HG02610 (cell line): ENCODE measurements around the gene SATB1.

Experiments
- ATAC-seq: cut with Tn5 transposase; IDR thresholded peaks from one replicate; pipeline ENCODE4 v1.9.1; 2021; ENCODE audit warnings: mild to moderate bottlenecking, moderate library complexity; ENCODE audit not compliant: unreplicated experiment

The SATB1 gene

DNA sequence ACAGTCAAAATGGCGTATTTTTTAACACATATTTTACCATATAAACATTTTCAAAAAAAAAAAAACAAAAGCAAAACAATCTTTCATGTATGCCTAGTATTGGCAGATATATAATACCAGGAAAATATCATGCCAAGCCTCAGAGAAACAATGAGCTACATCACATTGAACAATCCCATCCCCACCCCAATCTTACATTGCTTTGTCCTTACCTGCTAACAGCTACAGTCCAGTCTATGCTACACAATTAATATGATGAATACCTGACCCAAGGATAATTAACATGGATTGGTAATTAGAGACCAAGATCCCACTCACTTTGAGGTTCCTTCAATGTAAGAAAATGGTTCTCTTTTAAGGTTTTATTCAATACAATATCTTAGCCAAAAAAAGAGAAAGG lies 7.6 kb upstream of the SATB1 start:
- ATAC-seq = no peak

DNA sequence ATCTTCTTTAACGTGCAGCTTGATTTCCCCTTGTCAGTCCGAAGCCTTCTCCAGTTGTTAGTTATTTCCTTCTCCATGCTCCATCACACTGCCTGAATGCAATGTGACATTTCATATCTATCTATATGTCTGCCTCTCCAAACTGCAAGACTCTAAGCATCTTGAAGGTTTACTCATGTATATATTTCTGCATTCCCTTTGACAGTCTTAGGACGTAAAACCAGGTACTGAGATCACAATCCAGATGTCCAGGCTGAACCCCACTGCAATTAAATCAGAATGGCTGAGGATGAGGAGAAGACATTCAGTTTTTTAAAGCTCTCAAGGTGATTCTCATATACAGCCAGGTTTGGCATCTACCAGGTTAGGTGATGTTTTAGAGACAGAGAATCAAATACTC lies 6.1 kb upstream of the SATB1 start:
- ATAC-seq = no peak

DNA sequence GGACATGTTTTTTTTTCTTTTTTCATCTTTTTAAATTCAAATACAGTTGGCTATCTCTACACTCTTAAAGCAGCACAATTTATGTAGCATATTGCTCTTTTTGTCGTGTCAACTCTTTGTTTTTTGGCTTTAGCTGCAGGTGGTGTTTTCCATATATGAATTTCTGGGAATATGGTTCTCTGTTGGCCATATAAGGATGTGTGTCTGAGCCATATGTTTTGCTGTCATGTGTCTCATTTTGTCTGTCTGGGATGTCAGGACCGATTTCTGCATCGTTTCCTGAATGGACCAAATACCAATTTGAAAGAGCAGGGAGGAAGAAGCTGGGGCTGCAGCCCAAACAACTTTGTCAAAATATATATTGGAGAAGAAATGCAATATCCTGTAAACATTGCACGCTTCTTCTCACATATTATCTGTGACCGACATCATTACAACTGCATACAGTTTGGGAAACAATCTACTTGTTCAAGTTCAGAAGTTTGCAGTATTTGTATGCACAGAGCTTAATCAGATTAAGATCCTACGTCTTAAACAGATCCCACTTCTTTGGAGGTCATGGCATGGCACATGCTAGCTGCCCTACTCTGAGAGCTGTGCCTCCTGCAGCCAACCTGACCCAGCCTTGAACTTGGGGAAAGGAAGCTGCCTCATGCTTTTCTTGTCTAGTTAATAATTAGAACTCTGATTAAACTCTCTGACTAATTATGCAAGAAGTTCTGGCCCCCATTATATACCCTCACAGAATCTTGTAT lies 4.0 kb upstream of the SATB1 start:
- no peak for ATAC-seq

DNA sequence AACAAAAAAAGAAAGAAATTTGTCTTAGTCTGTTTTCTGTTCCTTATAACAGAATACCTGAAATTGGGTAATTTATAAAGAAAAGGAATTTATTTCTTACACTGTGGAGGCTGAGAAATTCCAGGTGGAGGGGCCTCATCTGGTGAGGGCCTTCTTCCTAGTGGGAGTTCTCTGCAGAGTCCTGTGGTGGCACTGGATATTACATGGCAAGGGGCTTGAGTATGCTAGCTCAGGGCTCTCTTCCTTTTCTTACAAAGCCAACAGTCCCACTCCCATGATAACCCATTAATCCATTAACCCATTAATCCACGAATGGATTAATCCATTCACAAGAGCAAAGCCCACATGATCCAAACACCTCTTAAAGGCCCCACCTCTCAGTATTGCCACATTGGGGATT lies 2.9 kb upstream of the SATB1 start:
- ATAC-seq = no peak

DNA sequence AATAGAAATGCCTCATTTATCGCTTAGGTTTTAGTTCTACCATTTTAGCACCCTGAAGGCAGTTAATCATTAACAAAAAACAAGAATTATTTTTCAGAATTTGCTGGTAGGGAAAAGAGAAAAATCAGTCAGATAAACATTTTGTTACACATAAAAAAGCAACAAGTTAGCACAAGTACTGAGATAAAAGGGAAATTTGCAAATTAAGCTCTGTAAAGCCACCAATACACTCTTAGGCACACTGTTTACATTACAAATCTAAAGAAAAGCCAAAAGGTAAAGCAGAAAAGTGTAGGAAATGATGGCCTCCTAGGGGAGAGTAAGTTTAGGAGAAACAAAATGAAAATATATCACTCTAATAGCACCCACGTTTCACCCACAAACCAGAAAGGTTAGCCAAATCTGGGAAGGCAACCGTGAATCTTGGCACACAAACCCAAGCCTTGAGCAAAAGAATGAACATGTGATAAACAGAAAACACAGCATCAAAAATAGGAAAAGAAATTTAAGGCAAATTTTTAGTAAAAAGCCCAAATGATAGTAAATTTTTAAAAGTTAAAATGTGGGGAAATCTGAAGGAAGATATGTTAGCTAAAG lies 1.6 kb upstream of the SATB1 start:
- ATAC-seq = no peak

DNA sequence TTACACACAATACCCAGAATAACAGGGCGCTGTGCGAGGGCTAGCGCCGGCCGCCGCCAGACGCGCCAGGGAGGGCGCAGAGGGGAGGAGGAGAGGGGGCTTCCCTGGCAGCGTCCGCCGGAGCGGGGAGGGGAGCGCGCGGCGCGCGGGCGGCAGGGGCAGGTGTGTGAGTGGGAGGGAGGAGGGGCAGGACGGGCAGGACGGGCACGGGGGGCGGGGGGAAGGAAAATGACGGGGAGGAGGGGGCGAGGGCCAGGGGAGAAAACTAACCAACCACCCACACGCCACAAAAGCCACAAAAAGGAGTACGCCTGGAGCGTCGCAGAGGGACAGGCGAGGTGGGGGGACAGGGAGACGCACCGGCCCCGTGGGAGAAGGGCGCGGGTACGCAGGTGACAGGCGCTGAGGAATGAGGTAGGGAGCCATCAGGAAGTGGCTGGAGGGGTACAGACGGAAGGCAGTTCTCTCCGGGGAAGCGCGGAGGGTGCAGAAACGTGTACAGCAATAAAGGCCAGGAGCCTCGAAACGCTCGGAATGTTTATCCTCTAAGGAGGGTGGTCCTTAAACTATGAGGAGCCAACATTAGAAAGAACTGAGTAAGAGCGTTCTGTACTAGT lies 610 bp upstream of the SATB1 start:
- ATAC-seq = no peak

DNA sequence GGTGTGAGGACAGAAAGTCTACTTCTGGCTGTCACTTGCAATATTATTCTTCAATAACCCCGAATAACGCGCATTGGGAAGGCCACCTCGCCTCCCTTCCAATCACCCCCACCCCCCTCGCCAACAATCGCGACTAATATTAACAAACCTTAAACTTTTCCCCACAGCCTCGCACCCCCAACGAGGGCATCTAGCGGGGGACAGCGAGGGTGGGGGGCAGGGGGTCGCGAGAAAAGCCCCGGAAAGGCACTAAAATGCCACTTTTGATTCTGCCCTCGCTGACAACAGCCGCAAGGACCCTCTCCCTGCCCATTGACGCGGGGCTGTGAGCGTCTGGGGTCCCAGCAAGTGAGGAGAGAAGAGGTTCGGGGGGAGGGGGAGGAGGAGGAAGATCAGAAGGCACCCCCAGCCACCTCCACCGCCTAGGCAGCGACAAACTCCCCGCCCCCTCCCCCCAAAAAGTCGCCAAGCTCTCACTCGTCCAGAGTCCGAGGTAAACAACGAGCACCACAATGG lies 868 bp downstream of the SATB1 start:
- ATAC-seq = no peak

DNA sequence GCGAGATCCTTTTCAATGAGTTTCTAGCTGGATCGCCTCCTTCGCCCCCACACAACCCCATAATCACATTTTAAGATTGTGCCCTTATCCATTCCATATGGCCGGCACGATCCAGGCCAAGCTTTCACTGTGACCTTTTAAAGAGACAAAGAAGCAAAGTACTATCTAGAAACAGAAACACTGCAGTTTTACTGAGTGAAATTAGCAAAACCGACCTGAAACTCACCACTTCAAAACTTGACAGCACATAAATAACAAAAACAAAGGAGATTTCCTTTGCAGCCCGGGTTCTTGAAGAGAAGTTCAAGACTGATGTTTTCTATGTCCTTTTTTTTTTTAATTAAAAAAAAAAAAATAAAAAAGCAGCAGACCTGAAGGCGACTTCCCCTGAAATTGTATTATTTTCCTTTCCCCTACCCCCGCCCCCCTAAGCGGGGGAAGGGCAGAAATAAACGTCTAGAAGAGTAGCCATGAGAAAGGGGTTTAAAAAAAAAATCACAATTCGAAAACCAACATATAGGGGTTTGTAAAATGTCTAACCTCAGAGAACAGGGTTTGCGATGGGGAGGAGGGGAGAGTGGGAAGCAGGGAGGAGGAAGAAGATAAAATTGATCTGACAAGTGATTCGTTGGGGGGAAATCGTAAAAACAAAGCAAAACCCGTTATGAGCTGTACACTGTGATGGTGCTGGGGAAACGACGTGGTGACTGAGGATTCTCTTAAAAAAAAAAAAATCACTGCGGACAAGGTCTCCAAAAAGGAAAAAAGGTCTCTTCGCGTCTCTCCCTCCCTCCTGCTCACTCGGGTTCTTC lies 1.5 kb downstream of the SATB1 start:
- ATAC-seq = peak; percentile 91

GRCh38 chr3:18422972-18423371 lies 2.2 kb downstream of the SATB1 start:
- no peak for ATAC-seq

DNA sequence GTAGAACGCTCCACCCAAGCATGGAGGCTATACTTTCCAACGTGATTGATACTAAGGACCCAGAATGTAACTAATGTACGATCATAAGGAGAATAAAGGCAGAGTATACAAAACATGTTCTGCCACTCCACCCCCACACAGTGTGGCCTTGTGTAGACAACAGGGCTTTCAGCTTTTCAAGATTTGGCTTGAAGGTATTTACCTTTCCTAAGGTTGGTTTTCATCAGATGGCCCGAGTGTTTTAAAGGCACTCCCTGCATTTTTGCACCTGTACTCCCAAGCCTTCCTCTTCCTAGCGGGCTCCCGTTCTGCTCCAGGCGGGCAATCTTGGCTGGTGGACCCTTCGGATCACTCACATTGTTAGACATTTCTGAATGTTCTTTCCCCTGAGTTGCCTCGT lies 4.6 kb downstream of the SATB1 start:
- ATAC-seq = no peak

DNA sequence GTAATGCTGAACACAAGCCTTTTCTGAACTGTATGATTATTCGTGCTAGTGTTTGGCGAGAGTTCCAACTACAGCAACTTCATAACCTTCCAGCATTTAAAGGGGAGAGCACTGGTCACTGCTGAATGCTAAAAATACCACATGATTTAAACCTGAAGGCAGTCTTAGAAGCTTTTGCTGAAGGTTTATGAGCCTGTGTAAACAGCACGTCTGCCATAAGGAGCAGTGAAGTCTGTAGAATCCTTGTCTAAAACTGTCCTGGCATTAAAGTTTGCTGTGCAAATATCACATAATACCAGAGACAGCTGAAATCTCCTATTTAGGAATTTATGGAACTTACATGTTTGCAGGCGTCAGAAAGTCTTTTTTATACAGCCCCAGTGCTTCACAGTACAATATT lies 5.9 kb downstream of the SATB1 start:
- no peak for ATAC-seq

DNA sequence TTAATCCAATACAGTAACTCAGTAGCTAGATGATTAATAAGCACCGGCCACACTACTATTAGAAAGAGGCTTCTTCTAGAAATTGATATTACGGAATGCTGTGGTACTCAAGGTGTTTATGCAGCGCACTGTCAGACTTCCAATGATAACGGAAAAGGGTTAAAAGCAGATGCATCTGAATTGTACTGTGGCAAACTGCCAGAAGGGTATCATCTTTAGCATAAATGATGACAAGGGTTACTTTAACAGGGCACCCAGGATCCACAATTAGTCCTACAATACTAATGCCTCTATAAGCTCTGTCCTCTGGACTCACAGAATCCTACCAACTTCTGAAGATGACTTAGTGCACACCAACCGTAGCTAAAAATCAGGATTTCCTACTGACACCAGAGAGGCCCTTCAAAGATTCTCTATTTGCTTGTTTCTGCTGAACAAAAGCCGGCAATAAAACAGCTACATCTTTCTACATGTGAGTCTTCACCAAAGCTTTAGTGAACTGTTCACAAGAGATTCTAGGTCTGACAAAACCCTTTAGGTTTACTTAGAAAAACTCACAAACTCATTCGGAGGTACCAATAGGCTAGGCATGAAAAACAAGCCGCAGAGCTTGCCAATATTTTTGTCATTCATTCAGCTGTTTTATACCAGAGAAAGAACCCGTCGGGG lies 7.1 kb downstream of the SATB1 start:
- ATAC-seq = no peak

DNA sequence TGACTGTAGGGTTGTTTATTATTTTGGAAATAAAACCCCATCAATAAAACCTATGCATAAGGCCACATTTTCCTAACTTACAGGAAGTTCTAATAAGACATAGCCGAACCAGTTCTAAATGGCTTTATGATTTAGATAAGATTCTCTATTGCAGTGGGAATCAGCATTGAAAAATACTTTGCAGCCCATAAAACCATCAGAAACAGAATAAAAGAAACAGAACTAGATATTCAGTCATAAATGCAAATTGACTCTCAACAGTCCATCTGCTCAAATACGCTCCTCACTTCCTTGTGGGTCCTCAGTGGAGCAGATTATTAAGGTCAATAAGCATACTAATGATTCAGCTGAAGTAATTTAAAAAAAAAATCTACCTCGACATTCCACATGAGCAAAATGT lies 8.8 kb downstream of the SATB1 start:
- no peak for ATAC-seq

DNA sequence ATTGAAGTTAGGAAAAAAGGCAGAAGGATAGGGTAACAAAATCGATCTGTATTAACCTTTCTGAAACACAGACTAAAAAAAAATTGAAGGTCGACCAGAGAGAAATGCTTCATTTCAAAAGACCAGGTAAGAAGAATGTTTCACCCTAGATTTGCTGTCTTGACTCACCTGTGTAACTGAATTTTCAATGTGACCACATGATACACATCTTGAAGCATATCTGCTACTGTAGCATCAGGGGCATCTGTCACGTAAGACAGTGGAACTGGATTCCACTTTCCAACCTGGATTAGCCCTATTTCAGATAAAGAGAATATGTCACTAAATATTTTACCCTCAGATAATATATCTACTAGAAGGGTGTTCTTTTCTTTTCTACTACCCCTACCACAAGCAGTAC lies 9.3 kb downstream of the SATB1 start:
- ATAC-seq = no peak

- no peak for ATAC-seq
These were observed 10.0 kb downstream of the SATB1 start for GRCh38 chr3:18415167-18415566.

DNA sequence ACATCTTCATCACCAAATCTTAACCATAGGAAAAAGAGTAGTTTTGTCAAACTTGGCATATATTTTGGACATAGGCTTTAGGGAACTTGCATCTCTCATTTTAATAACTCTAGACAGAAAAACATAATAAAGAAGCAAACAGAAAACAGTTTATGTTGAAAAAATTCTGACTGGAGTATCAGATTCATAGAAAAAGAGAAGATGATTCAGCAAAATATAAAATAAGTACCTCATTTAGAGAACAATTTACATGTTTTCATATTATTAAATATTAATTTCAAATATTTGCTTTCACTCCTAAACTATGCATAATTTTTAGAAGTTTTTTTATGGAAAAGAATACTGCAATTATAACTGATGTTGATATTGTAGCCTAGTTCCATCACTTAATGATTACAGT lies 12.5 kb downstream of the SATB1 start:
- no peak for ATAC-seq

- ATAC-seq = no peak
These were observed 13.6 kb downstream of the SATB1 start for GRCh38 chr3:18411541-18411940.

DNA sequence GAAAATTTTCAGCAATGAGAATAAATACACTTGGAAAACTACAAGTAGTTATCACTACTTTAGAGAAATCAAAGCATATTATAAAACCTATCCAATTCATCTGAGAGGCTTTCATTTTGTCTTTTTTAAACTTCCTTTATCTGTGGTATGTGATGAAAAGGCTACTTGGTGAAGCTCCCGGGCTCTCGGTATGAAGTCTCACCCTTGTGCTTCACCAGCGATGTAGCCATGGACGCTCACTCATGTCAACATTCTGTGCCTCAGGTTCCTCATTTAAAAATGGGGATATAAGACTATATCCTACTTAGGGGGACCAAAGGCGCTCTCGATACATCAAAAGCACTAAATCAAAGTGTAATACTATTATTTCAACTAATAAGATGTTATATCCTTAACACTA lies 14.9 kb downstream of the SATB1 start:
- no peak for ATAC-seq

GRCh38 chr3:18409266-18409665 lies 15.9 kb downstream of the SATB1 start:
- no peak for ATAC-seq

GRCh38 chr3:18405141-18405540 lies 20.0 kb downstream of the SATB1 start:
- ATAC-seq = no peak

- no peak for ATAC-seq
These were observed 22.1 kb downstream of the SATB1 start for GRCh38 chr3:18403061-18403460.
